ENCODE data around the gene SLC2A4.

DNA sequence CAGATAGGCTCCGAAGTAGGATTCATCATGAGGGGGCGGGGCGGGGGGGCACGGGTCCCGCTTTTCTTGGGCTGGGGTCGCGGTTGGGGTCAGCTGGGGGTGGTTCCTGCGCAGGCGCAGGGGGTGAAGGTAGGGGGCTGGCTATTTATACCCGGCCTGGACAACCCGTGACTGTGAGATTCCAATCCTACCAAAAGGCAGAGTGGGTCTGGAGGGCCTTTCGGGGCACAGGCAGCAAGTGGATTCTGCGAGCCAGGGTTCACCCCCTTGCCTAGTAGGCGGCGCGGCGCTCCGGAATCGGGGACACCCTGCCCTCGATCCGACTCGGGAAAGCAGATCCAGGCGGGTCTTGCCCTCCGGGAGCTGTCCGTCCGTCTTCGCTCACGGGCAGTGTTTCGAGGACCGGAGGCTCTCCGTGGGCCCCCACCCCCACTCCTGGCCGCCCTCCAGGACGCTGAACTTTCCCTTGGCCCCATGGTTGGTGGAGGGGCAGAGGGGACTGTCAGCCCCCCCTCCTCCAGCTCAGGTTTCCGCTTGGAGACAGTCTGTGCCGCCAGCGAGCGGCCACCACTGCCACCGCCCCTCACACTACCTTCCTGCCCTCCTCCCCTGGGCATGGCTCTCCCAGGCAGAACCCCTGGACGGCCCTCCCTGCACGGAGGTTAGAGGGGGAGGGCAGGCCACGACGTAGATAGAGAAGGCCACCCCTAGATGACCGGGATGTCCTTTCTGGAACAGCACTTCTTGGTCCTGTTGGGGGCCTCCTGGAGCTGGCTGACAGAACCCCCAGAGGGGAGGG is 634 bp downstream of the SLC2A4 start:
- TF ChIP-seq EZH2 (IDR thresholded peaks at IDR 0.05; ENCODE audit: low read depth) = no peak
- TF ChIP-seq, protein P1, sequence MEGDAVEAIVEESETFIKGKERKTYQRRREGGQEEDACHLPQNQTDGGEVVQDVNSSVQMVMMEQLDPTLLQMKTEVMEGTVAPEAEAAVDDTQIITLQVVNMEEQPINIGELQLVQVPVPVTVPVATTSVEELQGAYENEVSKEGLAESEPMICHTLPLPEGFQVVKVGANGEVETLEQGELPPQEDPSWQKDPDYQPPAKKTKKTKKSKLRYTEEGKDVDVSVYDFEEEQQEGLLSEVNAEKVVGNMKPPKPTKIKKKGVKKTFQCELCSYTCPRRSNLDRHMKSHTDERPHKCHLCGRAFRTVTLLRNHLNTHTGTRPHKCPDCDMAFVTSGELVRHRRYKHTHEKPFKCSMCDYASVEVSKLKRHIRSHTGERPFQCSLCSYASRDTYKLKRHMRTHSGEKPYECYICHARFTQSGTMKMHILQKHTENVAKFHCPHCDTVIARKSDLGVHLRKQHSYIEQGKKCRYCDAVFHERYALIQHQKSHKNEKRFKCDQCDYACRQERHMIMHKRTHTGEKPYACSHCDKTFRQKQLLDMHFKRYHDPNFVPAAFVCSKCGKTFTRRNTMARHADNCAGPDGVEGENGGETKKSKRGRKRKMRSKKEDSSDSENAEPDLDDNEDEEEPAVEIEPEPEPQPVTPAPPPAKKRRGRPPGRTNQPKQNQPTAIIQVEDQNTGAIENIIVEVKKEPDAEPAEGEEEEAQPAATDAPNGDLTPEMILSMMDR (conservative IDR thresholded peaks at IDR 0.05) = no peak
